GM12864 (cell line): ENCODE measurements around the gene FARSA.

Experiments
- DNase-seq: peaks from one replicate; pipeline ENCODE4 v3.0.0-alpha.2; 2011; ENCODE audit warnings: low read depth
- H3K4me3 ChIP-seq: 2 replicates; pipeline ENCODE4 v1.5.1; 2011; ENCODE audit warnings: mild to moderate bottlenecking, low read depth, low read length, control low read depth
- CTCF ChIP-seq: IDR thresholded peaks from 2 replicates; pipeline ENCODE4 v1.5.1; 2011; ENCODE audit warnings: low read depth, mild to moderate bottlenecking, moderate library complexity, low read length, control low read depth, inconsistent platforms; ENCODE audit errors: missing control alignments

Gene FARSA

DNA sequence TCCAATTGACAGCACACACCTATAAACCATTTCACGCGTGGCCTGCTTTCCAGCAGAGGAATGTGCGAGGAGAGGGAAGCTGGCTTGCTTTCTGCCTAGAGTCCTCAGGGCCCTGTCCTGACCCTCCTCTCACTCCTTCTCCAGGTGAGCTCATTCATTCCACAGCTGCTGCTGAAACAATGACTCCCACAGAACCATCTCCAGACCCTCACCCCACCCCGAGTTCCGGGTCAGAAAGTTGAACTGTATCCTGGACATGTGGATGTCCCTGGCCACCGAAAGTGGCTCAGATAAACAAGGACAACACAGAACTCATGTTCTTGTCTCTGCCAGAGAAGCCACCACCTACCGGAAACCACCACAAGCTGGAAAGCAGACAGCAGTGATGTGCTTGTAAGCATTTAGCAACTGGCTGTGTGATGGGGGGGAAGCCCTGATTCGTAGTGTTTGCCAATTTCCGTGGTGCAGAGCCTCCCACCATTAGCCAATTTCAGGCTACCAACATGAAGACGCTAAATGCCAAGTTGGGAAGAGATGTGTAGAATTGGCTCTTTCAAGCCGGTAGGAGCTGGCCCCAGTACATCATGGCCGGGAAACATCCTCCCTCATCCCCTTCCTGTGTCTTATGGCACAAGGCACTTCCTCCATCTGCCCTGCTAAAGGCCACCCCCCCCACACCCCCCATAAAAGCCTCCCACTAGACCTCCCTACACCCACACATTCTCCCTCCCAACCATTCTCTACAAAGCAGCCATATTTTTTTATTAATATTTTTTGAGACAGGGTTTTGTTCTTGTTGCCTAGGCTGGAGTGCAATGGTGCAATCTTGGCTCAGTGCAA, 19.4 kb downstream of the FARSA start:
- no peak for TF ChIP-seq CTCF
- DNase-seq: no peak
- no peak overlapping the region; the same call in 1 of the 2 replicates for H3K4me3 ChIP-seq

DNA sequence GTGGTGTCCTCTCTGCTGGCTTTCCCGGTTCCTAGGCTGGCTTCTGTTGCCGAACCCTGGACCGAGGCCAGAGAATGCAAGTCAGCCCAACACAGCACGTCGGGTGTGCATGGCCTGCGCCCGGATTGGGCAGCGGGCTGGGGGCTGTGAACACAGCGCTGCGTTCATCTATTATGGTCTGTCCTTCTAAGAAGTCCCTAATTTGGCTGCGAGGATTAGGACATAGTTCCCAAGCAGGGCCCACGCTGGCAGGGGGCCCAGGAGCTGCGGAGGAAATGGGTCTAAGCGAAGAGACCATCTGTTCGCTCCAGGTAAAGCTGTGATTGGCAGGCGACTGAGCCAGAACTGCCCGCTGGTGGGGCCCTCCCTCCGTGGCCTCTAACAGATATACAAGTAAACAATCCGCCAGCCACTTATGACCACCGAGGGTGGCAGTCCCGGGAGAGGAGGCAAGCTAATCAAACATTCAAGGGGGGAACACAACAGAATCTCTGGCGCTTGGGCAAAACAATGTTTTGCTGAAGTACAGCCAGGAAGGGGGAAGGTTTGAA, 20.4 kb downstream of the FARSA start:
- H3K4me3 ChIP-seq: no peak overlapping the region
- no peak for TF ChIP-seq CTCF
- DNase-seq: no peak

DNA sequence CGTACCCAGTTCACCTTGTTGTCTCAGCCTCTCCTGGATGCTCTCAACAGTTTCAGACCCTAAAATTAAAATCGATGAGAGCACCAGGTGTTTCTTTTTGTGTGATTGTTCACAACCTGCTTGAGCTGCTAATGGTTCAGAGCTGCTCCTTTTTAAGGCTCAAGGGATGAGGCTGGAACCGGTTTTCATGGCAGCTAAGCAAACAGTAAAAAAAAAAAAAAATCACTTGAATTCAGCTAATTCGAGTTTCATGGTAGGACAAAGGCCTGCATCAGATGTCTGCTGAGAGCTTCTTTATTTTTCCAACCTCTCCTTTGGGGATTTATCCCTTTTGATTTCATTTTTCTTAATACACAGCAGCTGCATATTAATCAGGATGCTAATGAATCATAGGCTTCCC, 20.9 kb downstream of the FARSA start:
- no peak for DNase-seq
- TF ChIP-seq CTCF: no peak
- H3K4me3 ChIP-seq: no peak overlapping the region

- no peak for TF ChIP-seq CTCF
- DNase-seq: no peak
These were observed 26.3 kb downstream of the FARSA start for GRCh38 chr19:12907166-12907565.

DNA sequence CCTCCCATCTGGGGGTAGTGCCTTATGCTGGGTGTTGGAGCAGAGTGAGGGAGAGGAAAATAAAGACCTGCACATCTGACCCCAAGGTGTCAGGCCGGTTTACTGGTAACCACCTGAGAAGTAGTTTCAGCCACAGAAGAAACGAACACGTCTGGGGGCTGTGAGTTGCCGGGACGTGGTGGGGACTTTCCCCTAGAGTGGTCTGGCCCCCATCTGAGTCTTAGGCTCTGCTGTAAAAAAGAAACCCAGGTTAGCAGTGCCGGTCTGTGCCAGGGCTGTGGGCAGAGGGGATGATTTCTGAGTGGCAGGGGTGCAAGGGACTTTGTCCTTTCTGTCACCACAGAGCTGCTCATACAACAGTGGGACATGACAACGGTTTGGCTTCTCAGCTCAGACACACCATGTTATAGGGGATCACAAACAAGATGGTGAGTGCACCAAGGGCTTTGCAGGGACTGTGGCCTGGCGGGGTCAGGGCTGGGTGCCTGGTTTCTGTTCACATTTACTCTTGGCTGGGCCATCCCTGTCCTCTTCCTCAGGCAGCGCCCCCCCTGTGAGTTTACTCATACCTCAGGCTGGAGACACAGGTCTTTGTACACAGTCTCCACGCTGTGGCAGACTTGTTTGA, 33.5 kb downstream of the FARSA start:
- no peak overlapping the region for H3K4me3 ChIP-seq
- no peak for TF ChIP-seq CTCF
- no peak for DNase-seq

More at GRCh38 chr19:12907166-12907565, 26.3 kb downstream of the FARSA start:
- H3K4me3 ChIP-seq: no peak overlapping the region

DNA sequence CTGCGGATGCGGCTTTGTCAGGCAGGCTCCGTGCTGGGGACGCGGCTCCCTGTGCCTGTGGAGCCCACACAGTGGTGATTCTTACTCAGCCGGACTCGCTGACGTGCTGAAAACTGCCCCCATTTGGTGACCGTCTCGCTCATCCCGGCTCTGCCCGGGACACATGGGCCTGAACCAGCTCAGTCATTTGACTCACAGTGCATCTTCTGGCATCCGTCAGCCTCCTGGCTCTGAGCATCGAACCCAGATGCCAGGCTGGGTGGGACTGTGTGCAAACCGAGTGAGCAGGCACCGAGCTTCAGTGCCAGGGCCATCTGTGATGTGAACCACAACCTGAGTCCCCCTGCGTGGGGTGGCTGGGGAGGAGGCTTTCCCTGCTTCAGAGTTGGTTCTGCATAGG, 37.1 kb downstream of the FARSA start:
- no peak overlapping the region for H3K4me3 ChIP-seq
- no peak for TF ChIP-seq CTCF
- DNase-seq: no peak

DNA sequence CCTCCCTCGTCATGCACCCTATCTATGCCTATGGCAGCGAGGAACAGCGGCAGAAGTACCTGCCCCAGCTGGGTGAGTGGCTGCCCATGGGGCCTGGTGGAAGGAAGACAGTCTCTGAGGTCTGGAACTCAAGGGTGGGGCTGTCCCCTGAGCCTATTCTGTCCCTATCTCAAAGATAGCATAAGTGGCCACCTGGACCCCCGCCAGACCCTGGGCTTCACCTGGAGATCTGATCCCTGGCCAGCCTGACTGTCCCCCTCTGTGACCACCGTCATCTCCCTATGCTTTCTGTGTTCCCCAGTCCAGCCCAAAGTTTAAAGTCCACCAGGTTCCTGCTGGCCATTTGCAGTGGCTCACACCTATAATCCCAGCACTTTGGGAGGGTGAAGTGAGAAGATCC, 39.9 kb downstream of the FARSA start:
- no peak for TF ChIP-seq CTCF

More for the DNA sequence above, 39.9 kb downstream of the FARSA start:
- no peak for DNase-seq
- no peak overlapping the region for H3K4me3 ChIP-seq
